HG02763 (cell line): ENCODE data around the gene CEBPA.
A peak's percentile ranks its signal among the peaks of the same experiment; 100 is the strongest.

Source experiments
- ATAC-seq: cut with Tn5 transposase; IDR thresholded peaks from one replicate; pipeline ENCODE4 v1.9.1; 2021; ENCODE audit warnings: mild to moderate bottlenecking, moderate library complexity; ENCODE audit not compliant: unreplicated experiment

CEBPA gene

GRCh38 chr19:33302175-33302973 lies at the start of gene CEBPA:
Gene CEBPA, minus strand, starts transcription at chr19:33302534. Its CDS starts 120 bp downstream, at chr19:33302414.
- ATAC-seq = peak; percentile 65

DNA sequence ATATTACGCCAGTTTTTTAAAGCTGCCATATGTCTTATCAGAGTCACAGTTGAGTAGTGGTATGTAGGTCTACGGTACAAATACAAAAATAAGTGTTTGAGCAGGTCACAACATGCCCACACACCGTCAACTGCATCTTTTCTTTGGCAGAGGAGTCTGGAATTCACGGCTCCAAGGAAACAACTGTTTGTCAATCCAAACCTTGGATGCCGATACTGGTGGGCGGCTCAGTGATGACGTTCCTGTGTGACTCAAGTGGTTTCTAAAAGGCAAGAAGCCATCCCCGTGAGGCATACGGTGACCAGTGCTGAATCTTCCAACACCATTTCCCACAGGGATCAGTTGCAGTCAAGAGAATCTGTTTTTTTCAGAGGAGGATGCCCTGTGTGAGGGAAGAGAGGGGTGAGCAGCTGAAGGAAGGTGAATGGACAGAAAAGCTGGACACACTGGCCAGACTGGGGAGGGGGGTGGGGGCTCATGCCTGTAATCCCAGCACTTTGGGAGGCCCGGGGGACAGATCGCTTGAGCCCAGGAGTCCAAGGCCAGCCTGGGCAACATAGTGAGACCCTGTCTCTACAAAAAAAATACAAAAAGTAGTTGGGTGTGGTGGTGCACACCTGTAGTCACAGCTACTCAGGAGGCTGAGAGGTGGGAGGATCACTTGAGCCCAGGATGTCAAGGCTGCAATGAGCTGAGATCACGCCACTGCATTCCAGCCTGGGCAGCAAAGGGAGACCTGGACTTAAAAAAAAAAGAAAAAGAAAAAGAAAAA lies 48.4 kb upstream of the CEBPA start:
- no peak for ATAC-seq

- ATAC-seq = no peak
Observed at GRCh38 chr19:33349319-33350289, 47.3 kb upstream of the CEBPA start.

DNA sequence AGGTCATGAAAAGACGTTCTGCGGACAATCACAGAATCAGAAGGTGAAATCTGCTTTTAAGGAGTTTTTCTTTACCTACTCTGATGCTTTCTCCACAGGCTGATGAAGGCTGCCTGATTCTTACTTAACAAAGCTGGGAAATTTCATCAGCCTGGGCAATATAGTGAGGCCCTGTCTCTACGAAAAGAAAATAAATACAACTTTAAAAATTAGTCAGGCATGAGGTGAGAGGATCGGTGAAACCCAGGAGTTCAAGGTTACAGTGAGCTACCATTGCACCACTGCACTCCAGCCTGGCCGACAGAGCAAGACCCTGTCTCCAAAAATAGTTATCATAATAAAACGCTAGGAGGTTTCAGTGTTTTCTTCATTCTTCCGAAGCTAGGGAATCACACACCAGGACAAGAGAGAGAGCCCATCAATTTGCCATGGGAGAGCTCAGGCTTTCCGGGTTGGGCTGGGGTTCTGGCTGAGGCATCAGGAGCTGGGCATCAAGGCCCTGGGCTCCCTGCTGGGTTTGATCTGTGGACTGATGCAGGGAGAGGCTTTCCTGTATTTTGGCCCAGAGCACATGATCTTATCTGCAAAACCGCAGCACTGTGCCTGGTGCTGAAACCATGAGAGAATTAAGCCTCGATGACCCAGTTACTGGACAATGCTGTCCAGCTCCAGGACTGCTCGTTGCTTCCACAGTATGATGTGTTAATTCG lies 46.1 kb upstream of the CEBPA start:
- ATAC-seq = no peak

GRCh38 chr19:33347300-33347699 lies 45.0 kb upstream of the CEBPA start:
- ATAC-seq = no peak

DNA sequence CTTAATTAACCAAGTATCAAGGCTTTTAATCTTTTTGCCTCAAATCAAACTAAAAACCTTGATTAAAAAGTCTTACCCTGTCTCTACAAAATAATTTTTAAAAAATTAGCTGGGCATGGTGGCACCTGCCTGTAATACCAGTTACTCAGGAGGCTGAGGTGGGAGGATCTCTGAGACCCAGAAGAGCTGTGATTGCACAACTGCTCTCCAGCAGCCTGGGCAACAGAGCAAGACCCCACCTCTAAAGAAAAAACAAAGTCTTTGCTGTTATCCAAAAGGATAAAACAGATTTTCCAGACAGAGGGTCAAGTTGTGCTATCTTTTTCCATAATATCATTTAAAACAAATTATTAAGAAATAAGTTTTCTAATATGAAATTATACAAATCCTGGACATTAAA lies 44.3 kb upstream of the CEBPA start:
- no peak for ATAC-seq

GRCh38 chr19:33345163-33345562 lies 42.8 kb upstream of the CEBPA start:
- ATAC-seq = no peak

- no peak for ATAC-seq
Observed at GRCh38 chr19:33344573-33344925, 42.2 kb upstream of the CEBPA start.

DNA sequence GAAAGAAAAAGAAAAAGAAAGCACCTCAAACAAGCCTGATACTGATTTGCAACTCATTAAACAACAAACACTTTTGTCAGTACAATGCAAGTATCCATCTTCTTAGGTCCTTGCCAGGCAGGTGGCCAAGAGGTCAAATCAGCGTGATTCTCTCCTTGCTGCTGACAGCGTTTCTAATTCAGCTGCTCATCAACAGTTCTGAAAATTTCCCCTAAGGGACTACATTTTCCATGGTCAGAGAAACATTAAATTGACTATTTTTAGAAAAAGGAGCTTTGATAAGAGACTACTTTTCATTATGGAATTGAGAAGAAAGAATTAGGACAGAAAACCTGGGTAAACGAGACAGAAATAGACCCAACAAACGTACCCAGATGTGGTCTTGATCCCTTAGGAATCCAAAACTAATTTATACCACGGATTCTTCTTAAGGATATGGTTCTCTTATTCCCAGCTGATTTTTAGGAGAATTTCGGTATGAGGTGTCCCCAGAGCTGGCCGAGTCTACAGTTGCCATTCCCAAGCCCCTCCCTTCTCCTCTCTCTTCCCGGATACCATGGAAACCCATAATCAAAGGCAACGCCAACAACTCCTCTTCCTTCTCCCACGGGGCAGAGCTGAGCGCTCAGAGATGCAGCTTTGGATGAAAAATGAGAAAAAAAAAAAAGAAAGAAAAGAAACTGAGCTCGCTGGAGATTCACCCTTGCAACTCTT lies 41.7 kb upstream of the CEBPA start:
- no peak for ATAC-seq

DNA sequence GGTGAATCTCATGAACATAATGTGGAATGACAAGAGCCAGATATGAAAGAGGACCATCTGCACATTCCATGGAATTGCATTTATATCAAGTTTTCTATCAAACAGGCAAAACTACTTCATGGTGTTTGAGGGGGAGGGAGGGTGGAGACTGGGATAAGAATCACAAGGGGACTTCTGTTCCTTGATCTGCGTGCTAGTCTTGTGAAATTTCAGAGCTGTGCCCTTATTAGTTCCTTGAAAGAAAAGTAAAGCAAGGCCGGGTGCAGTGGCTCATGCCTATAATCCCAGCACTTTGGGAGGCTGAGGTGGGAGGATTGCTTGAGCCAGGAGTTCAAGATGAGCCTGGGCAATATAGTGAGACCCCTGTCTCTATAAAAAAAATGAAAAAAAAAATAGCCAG lies 41.0 kb upstream of the CEBPA start:
- ATAC-seq = no peak

GRCh38 chr19:33340991-33341390 lies 38.7 kb upstream of the CEBPA start:
- ATAC-seq = no peak

- ATAC-seq = no peak
Observed at GRCh38 chr19:33339016-33339984, 37.0 kb upstream of the CEBPA start.

GRCh38 chr19:33335446-33335845 lies 33.1 kb upstream of the CEBPA start:
- ATAC-seq = no peak

GRCh38 chr19:33334271-33334670 lies 31.9 kb upstream of the CEBPA start:
- no peak for ATAC-seq

- no peak for ATAC-seq
Observed at GRCh38 chr19:33333642-33334041, 31.3 kb upstream of the CEBPA start.

DNA sequence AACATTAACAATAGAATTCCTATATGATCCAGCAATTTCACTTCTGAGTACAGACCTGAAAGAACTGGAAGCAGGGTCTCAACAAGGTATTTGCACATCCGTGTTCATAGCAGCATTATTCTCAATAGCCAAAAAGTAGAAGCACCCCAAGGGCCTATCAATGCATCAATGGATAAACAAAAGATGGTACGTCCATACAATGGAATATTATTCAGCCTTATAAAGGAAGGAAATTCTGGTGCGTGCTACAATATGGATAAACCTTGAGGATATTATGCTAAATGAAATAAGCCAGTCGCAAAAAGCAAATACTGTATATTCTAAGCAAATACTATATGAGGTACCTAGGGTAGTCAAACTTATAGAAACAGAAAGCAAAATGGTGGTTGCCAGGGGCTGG lies 30.8 kb upstream of the CEBPA start:
- no peak for ATAC-seq

- no peak for ATAC-seq
Observed at GRCh38 chr19:33332248-33332647, 29.9 kb upstream of the CEBPA start.

DNA sequence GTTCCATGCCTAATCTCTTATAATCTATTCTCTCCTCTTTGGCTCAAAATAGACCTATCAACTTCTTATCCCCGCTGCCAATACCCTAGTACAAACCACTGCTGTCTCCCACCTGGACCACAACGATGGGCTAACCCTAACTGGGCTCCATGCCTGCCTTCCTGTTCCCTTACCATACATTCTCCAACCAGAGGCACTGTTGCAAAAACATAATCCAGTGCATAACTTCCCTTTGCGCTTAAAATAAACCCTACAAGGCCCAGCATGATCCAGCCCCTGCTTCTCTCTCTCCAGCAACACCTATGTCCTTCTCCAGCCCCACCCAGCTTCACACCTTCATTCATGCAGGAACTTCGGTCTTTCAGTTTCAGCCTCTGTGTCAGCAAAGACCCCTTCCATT lies 27.4 kb upstream of the CEBPA start:
- no peak for ATAC-seq

- no peak for ATAC-seq
Observed at GRCh38 chr19:33329060-33329459, 26.7 kb upstream of the CEBPA start.
